T follicular helper cell (primary cell): ENCODE results near the gene PRXL2A.

Experiments
- DNase-seq: peaks from one replicate; pipeline ENCODE4 v3.0.0-alpha.2; 2020; ENCODE audit warnings: low read depth

PRXL2A gene

GRCh38 chr10:80444646-80445319 is 36.4 kb downstream of the PRXL2A start:
- peak; percentile 65 for DNase-seq

- no peak for DNase-seq
Observed at GRCh38 chr10:80447436-80448190, 39.3 kb downstream of the PRXL2A start.

- DNase-seq: no peak
Observed at GRCh38 chr10:80448209-80448942, 40.0 kb downstream of the PRXL2A start.

GRCh38 chr10:80449520-80449919 is 41.2 kb downstream of the PRXL2A start:
- DNase-seq: no peak

- no peak for DNase-seq
Observed at GRCh38 chr10:80451132-80451531, 42.8 kb downstream of the PRXL2A start.

- no peak for DNase-seq
Observed at GRCh38 chr10:80452069-80452468, 43.7 kb downstream of the PRXL2A start.

- DNase-seq: no peak
Observed at GRCh38 chr10:80452640-80453039, 44.3 kb downstream of the PRXL2A start.

- DNase-seq: no peak
Observed at GRCh38 chr10:80453056-80453841, 44.9 kb downstream of the PRXL2A start.

GRCh38 chr10:80453842-80454512 is 45.6 kb downstream of the PRXL2A start, which contains the start of gene TSPAN14:
Gene TSPAN14, plus strand, starts transcription at chr10:80454310. Its CDS starts 34,924 bp downstream, at chr10:80489234.
- DNase-seq: peak; percentile 54

GRCh38 chr10:80454513-80455460 is 46.4 kb downstream of the PRXL2A start:
- DNase-seq: no peak

- DNase-seq: no peak
Observed at GRCh38 chr10:80455461-80456349, 47.4 kb downstream of the PRXL2A start.

- no peak for DNase-seq
Observed at GRCh38 chr10:80457554-80458262, 49.4 kb downstream of the PRXL2A start.

- DNase-seq: no peak
Observed at GRCh38 chr10:80458263-80458625, 49.9 kb downstream of the PRXL2A start.

GRCh38 chr10:80458638-80459037 is 50.3 kb downstream of the PRXL2A start:
- DNase-seq: no peak

- peak; percentile 46 for DNase-seq
Observed at GRCh38 chr10:80459047-80459865, 50.9 kb downstream of the PRXL2A start.

GRCh38 chr10:80460399-80461207 is 52.3 kb downstream of the PRXL2A start:
- no peak for DNase-seq
